B cell (primary cell): ENCODE results near the gene GCN1. TPM values are rescaled to one million over a fixed set of nuclear protein-coding genes. Genes with fewer than 3 reads are reported as not detected.

Source experiments
- ATAC-seq: fragments of 200-7000 bp; cut with Tn5 transposase; one replicate; pipeline ENCODE4 v1.10.0; 2021; ENCODE audit warnings: low read depth, mild to moderate bottlenecking, moderate number of reproducible peaks, moderate library complexity
- CTCF ChIA-PET: fragments of 350-600 bp; sonication (Branson Sonifier 250); formaldehyde crosslinking; loops from one replicate; lab custom pipeline; 2021; ENCODE audit warnings: antibody characterized with exemption, inconsistent platforms; lab: Charles Lee
- POLR2A ChIA-PET: fragments of 350-600 bp; sonication (Branson Sonifier 250); formaldehyde crosslinking; loops from one replicate; lab custom pipeline; 2021; ENCODE audit warnings: antibody characterized with exemption; lab: Charles Lee
- DNase-seq: peaks from one replicate; pipeline ENCODE4 v3.0.0; 2013
- H2AFZ ChIP-seq: 2 replicates; pipeline ENCODE4 v1.6.1; 2012; ENCODE audit warnings: mild to moderate bottlenecking, low read depth, low read length; ENCODE audit not compliant: insufficient read depth, poor library complexity, severe bottlenecking
- H3K27ac ChIP-seq, 2 donors: 1 replicate in 1 of 2; 2 replicates in 1 of 2; pipeline ENCODE4 v1.5.1; 2012 to 2013; ENCODE audit warnings: low read length in 2 of 2, mild to moderate bottlenecking in 2 of 2, moderate library complexity in 1 of 2
- H3K27me3 ChIP-seq, 4 experiments: fragments of 200-600 bp in 1 of 4; sonication (generic) in 1 of 4; replicated peaks in 1 of 4; 1 replicate in 2 of 4; 2 replicates in 2 of 4; pipeline versions ENCODE4 v1.6.1 to v1.7.0; 2013 to 2016; ENCODE audit warnings: low read length in 3 of 4, mild to moderate bottlenecking in 2 of 4, mixed read lengths in 1 of 4, moderate library complexity in 1 of 4; ENCODE audit not compliant: insufficient read depth in 4 of 4, control insufficient read depth in 3 of 4; ENCODE audit errors: control extremely low read depth in 1 of 4
- H3K36me3 ChIP-seq, 2 experiments: replicated peaks in 1 of 2; 1 replicate in 1 of 2; 2 replicates in 1 of 2; pipeline versions ENCODE4 v1.6.1 to v1.7.1; 2013; ENCODE audit warnings: low read length in 1 of 2; ENCODE audit not compliant: insufficient read depth in 2 of 2, control insufficient read depth in 1 of 2; ENCODE audit errors: control extremely low read depth in 1 of 2, extremely low read depth in 1 of 2
- H3K4me1 ChIP-seq, 2 donors: fragments of 200-600 bp in 1 of 2; sonication (generic) in 1 of 2; 1 replicate in 1 of 2; 2 replicates in 1 of 2; pipeline versions ENCODE4 v1.5.1 to v1.6.1; 2013 to 2017; ENCODE audit warnings: low read length in 2 of 2; ENCODE audit not compliant: control insufficient read depth in 2 of 2, insufficient read depth in 2 of 2
- H3K4me2 ChIP-seq: replicated peaks from 2 replicates; pipeline ENCODE3; 2012; ENCODE audit warnings: mild to moderate bottlenecking, low read depth, low read length; ENCODE audit not compliant: poor library complexity, severe bottlenecking
- H3K4me3 ChIP-seq, 5 experiments: fragments of 200-600 bp in 1 of 5; sonication (generic) in 1 of 5; 1 replicate in 3 of 5; 2 replicates in 2 of 5; pipeline versions ENCODE4 v1.5.1 to v1.7.0; 2011 to 2016; ENCODE audit warnings: low read length in 4 of 5, mild to moderate bottlenecking in 4 of 5, low read depth in 2 of 5, control low read depth in 1 of 5, moderate library complexity in 1 of 5; ENCODE audit not compliant: insufficient read depth in 1 of 5; ENCODE audit errors: control extremely low read depth in 1 of 5, extremely low read depth in 1 of 5
- H3K79me2 ChIP-seq: fragments of 200-600 bp; sonication (generic); one replicate; pipeline ENCODE4 v1.6.0; 2016; ENCODE audit warnings: low read length; ENCODE audit not compliant: control insufficient read depth, insufficient read depth
- H3K9ac ChIP-seq: fragments of 200-600 bp; sonication (generic); 2 replicates; pipeline ENCODE4 v1.6.1; 2017; ENCODE audit warnings: mild to moderate bottlenecking, low read length, moderate library complexity
- H3K9me3 ChIP-seq, 3 donors: one replicate each; pipeline versions ENCODE4 v1.6.1 to v1.7.1; 2013; ENCODE audit warnings: low read length in 2 of 3; ENCODE audit not compliant: control insufficient read depth in 2 of 3, insufficient read depth in 1 of 3; ENCODE audit errors: control extremely low read depth in 1 of 3
- H4K20me1 ChIP-seq: 2 replicates; pipeline ENCODE4 v1.6.0; 2012; ENCODE audit warnings: mild to moderate bottlenecking, low read length; ENCODE audit not compliant: insufficient read depth, control insufficient read depth, poor library complexity, severe bottlenecking
- H3K27ac Mint-ChIP-seq: one replicate; pipeline ENCODE4 v1.8.0; 2021; ENCODE audit warnings: mixed read lengths
- H3K27me3 Mint-ChIP-seq: one replicate; pipeline ENCODE4 v1.8.0; 2021; ENCODE audit warnings: mixed read lengths
- H3K4me1 Mint-ChIP-seq: one replicate; pipeline ENCODE4 v1.8.0; 2021; ENCODE audit warnings: mixed read lengths
- H3K4me3 Mint-ChIP-seq: one replicate; pipeline ENCODE4 v1.8.0; 2021; ENCODE audit warnings: mixed read lengths
- H3K9me3 Mint-ChIP-seq: one replicate; pipeline ENCODE4 v1.8.0; 2022; ENCODE audit warnings: mixed read lengths; ENCODE audit not compliant: insufficient read depth
- CTCF ChIP-seq: fragments of 200-600 bp; IDR thresholded peaks from one replicate; pipeline ENCODE4 v1.8.0; 2022; ENCODE audit warnings: antibody characterized with exemption, mild to moderate bottlenecking
- EZH2 ChIP-seq: IDR thresholded peaks from 2 replicates; pipeline ENCODE4 v1.6.1; 2012; ENCODE audit warnings: borderline replicate concordance, low read depth, mild to moderate bottlenecking, moderate library complexity, low read length; ENCODE audit not compliant: insufficient read depth, poor library complexity, severe bottlenecking
- WGBS: methylation state at CpG from one replicate; pipeline ENCODE4 v1.1.5; 2013; ENCODE audit warnings: missing lambda C conversion rate; ENCODE audit not compliant: insufficient coverage; 5-methylcytosine and 5-hydroxymethylcytosine counted together
- intact Hi-C: fragments of 100-400 bp; cut with micrococcal nuclease; formaldehyde crosslinking; loops from one replicate; pipeline ENCODE4 v1.10.0; 2022
- polyA plus RNA-seq: library from polyadenylated mRNA; depleted of rRNA; stranded (reverse); fragments of >200 nt; gene quantifications from 2 replicates; pipeline ENCODE4 v1.2.3, GENCODE V29; 2012
- total RNA-seq, 2 donors: library from RNA; stranded (reverse); fragments of 120-200 nt in 1 of 2; gene quantifications; 1 replicate in 1 of 2; 2 replicates in 1 of 2; pipeline versions ENCODE4 v1.2.3 to v1.2.4, GENCODE V29; 2013 to 2022

GCN1 gene
- total and polyA plus RNA-seq, 2 donors (not counting 1 experiment from before 2014, with no cell fraction given), result 41.3 to 127 TPM

- Histone ChIP-seq H4K20me1 (peaks cover 12% of the 10 kb centered on the region), H3K27ac (no peak overlapping the region), H3K9me3 (peaks cover 0 to 3% (median 0%) of the 10 kb centered on the region in 3 donors), H3K4me1 (peaks cover 30 to 59% of the 10 kb centered on the region in 2 donors), H3K79me2 (peaks cover 24% of the 10 kb centered on the region), H2AFZ (no peak overlapping the region), H3K4me2 (peak overlapping the region; percentile 20), H3K27me3 (no peaks in the 10 kb centered on the region), H3K9ac (no peak overlapping the region), H3K36me3 (peaks cover 0 to 3% of the 10 kb centered on the region in 2 experiments), H3K4me3 (no peak overlapping the region)
- H3K4me3 Mint-ChIP-seq, result peak overlapping the region; percentile 26
- no peaks in the 10 kb centered on the region for H3K27me3 Mint-ChIP-seq
- H3K27ac Mint-ChIP-seq, result peak overlapping the region; percentile 34
- H3K9me3 Mint-ChIP-seq, result no peaks in the 10 kb centered on the region
- intact Hi-C loops, result no loop called here
- peaks cover 57% of the 10 kb centered on the region for H3K4me1 Mint-ChIP-seq
- ATAC-seq, result no peak
- peak; percentile 35 for DNase-seq
- no peak for TF ChIP-seq CTCF
- TF ChIP-seq EZH2, result no peak
- ChIA-PET CTCF (interaction anchor here (0.7 kb wide), 1 partner anchor 141 kb away, joined by 3 read pairs; no protein-coding TSS in a partner anchor), POLR2A (interaction anchor here (0.6 to 0.7 kb wide), 3 partner anchors 132 to 434 kb away, joined by 3 to 4 read pairs (median 4); no protein-coding TSS in a partner anchor)
- WGBS, result 100% methylated on average over 1 of the region's 4 CpGs
These were observed 72.7 kb downstream of the GCN1 start for GRCh38 chr12:120121766-120122293.

GRCh38 chr12:120121343-120121742 is 73.2 kb downstream of the GCN1 start:
- peak overlapping the region; percentile 34 for H3K27ac Mint-ChIP-seq
- Histone ChIP-seq H3K4me2 (no peak overlapping the region), H3K4me3 (no peak overlapping the region)

More at GRCh38 chr12:120121343-120121742, 73.2 kb downstream of the GCN1 start:
- POLR2A ChIA-PET, result no interaction called here
- CTCF ChIA-PET, result no interaction called here
- Histone ChIP-seq H3K36me3 (no peaks in the 10 kb centered on the region), H3K27me3 (no peaks in the 10 kb centered on the region), H4K20me1 (peaks cover 12% of the 10 kb centered on the region), H3K4me1 (peaks cover 30 to 59% of the 10 kb centered on the region in 2 donors), H2AFZ (no peak overlapping the region), H3K9me3 (peaks cover 0 to 3% (median 0%) of the 10 kb centered on the region in 3 donors), H3K9ac (no peak overlapping the region), H3K79me2 (peaks cover 24% of the 10 kb centered on the region), H3K27ac (no peak overlapping the region)
- peak overlapping the region; percentile 26 for H3K4me3 Mint-ChIP-seq
- H3K4me1 Mint-ChIP-seq, result peaks cover 57% of the 10 kb centered on the region
- DNase-seq (no peak), ATAC-seq (no peak)
- no peaks in the 10 kb centered on the region for H3K27me3 Mint-ChIP-seq
- 100% methylated on average over 1 of the region's 2 CpGs for WGBS
- intact Hi-C loops, result no loop called here
- no peak for TF ChIP-seq CTCF
- TF ChIP-seq EZH2, result no peak
- no peaks in the 10 kb centered on the region for H3K9me3 Mint-ChIP-seq
